K562 (cell line): Measurements from ENCODE around the gene CCT5. TPM values are rescaled to one million over a fixed set of nuclear protein-coding genes. Genes with fewer than 3 reads are reported as not detected.

Experiments used
- ERF ChIP-seq: fragments of 450-650 bp; formaldehyde crosslinking; IDR thresholded peaks from 2 replicates; pipeline ENCODE4 v1.4.0; 2020; ENCODE audit warnings: mild to moderate bottlenecking, mixed read lengths
- FOXP4 ChIP-seq: sonication (generic); formaldehyde crosslinking; IDR thresholded peaks from 2 replicates; pipeline ENCODE4 v1.8.0; 2022; ENCODE audit warnings: mild to moderate bottlenecking, missing genetic modification reagents, borderline replicate concordance
- IRF2 ChIP-seq: sonication (generic); formaldehyde crosslinking; IDR thresholded peaks from 2 replicates; pipeline ENCODE4 v1.8.1; 2022; ENCODE audit warnings: mild to moderate bottlenecking, missing genetic modification reagents
- KDM4B ChIP-seq, 2 experiments: fragments of 450-650 bp in 1 of 2; sonication (generic) in 1 of 2; IDR thresholded peaks; 2 replicates each; pipeline ENCODE4 v1.6.1; 2016 to 2017; ENCODE audit warnings: borderline replicate concordance in 2 of 2, antibody characterized with exemption in 1 of 2, low read depth in 1 of 2, mild to moderate bottlenecking in 1 of 2
- MTA1 ChIP-seq: fragments of 450-650 bp; IDR thresholded peaks from 2 replicates; pipeline ENCODE4 v1.6.1; 2017; ENCODE audit warnings: borderline replicate concordance
- SUPT5H ChIP-seq: fragments of 450-650 bp; IDR thresholded peaks from 2 replicates; pipeline ENCODE4 v1.6.1; 2016
- YY1 ChIP-seq, 3 experiments: IDR thresholded peaks; 2 replicates each; pipeline ENCODE4 v1.6.1; 2011; ENCODE audit warnings: low read length in 2 of 3, mild to moderate bottlenecking in 2 of 3, moderate library complexity in 2 of 3, borderline replicate concordance in 1 of 3, control low read depth in 1 of 3, low read depth in 1 of 3; ENCODE audit not compliant: insufficient read depth in 3 of 3, insufficient replicate concordance in 2 of 3, control insufficient read depth in 1 of 3, insufficient read length in 1 of 3; ENCODE audit errors: extremely low read depth in 1 of 3
- ZBTB17 ChIP-seq: fragments of 450-650 bp; formaldehyde crosslinking; IDR thresholded peaks from 2 replicates; pipeline ENCODE4 v1.4.0; 2020; ENCODE audit warnings: mild to moderate bottlenecking
- polyA plus RNA-seq, 8 experiments: library from polyadenylated mRNA; depleted of rRNA in 4 of 8; stranded (reverse) in 5 of 8; unstranded in 3 of 8; fragments of >200 nt; fragmentation: Nextera tagmentation in 2 of 8; fragmentation: Illumina TruSeq in 1 of 8; extraction: Ambion mirVana in 2 of 8; extraction: Trizol in 1 of 8; gene quantifications; 2 replicates each; pipeline versions ENCODE4 v1.2.1 to v1.2.3, GENCODE V29; 2011 to 2014; ENCODE audit warnings: inconsistent platforms in 1 of 8, missing spikeins in 1 of 8
- total RNA-seq, 7 experiments: library from RNA; depleted of rRNA in 6 of 7; stranded (reverse); fragments of >200 nt in 6 of 7; fragmentation: Illumina TruSeq in 2 of 7; extraction: Trizol in 2 of 7; gene quantifications; 2 replicates each; pipeline versions ENCODE4 v1.2.1 to v1.2.3, GENCODE V29; 2011 to 2021; ENCODE audit warnings: low replicate concordance in 1 of 7
- TF ChIP-seq, protein P1 (sequence below): fragments of 200-800 bp; sonication (Bioruptor generic); IDR thresholded peaks from 2 replicates; pipeline ENCODE4 v1.6.1; 2017; ENCODE audit warnings: missing genetic modification characterization, missing compliant biosample characterization

CCT5 gene
- total and polyA plus RNA-seq, 9 of the 15 experiments (the other 6 are each of a cell fraction or from before 2014, with no cell fraction given) = 782 to 1,606 (median 1,153) TPM

DNA sequence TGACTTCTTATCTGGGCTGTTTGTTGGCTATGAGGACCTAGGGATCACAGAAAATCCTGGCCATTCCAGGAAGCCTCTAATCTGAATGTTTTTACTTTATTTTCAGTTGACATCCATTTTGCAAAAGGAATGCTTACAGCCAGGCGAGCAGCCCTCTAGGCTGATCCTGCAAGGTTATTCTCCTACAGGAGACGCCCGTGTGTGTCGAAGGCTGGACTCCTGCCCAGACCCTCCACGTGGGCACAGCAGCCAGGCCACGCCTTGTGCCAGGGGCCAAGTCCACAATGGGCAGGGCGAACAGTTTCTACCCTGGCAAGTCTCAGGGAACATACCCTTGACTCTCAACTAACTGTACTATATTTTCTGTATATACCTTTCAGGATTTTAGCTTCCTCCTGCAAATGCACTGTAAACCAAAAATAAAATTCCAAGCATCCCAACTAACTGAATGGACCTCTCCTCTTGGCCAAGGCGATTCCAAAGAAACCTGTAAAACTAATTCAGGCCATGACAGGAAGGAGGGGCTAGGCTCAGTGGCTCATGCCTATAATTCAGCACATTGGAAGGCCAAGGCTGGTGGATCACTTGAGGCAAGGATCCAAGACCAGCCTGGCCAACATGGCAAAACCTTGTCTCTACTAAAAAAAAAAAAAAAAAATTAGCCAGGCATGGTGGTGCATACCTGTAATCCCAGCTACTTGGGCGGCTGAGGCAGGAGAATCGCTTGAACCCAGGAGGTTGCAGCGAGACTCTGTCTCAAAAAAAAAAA lies 51.9 kb downstream of the CCT5 start (continued):
- TF ChIP-seq IRF2 = no peak
- no peak for TF ChIP-seq SUPT5H
- no peak for TF ChIP-seq ZBTB17 (CRISPR knock-in tag)
- no peak for TF ChIP-seq MTA1
- TF ChIP-seq, protein P1, sequence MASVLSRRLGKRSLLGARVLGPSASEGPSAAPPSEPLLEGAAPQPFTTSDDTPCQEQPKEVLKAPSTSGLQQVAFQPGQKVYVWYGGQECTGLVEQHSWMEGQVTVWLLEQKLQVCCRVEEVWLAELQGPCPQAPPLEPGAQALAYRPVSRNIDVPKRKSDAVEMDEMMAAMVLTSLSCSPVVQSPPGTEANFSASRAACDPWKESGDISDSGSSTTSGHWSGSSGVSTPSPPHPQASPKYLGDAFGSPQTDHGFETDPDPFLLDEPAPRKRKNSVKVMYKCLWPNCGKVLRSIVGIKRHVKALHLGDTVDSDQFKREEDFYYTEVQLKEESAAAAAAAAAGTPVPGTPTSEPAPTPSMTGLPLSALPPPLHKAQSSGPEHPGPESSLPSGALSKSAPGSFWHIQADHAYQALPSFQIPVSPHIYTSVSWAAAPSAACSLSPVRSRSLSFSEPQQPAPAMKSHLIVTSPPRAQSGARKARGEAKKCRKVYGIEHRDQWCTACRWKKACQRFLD (CRISPR knock-in tag) = 0 out of 2 replicates have a peak, but pooled peaks have one; percentile 62
- TF ChIP-seq KDM4B (IDR thresholded peaks at IDR 0.05; ENCODE audit: borderline replicate concordance in 2 of 2, low read depth in 1 of 2) = no peak
- peak; percentile 62; the same call in 1 of the 2 replicates for TF ChIP-seq ERF (CRISPR knock-in tag)
- no peak for TF ChIP-seq FOXP4 (CRISPR knock-in tag)
- peak in 1 of 3 experiments; percentile 12 for TF ChIP-seq YY1 (IDR thresholded peaks at IDR 0.05; ENCODE audit: borderline replicate concordance in 1 of 3, control insufficient read depth in 1 of 3, extremely low read depth in 1 of 3, insufficient read depth in 3 of 3, insufficient read length in 1 of 3, insufficient replicate concordance in 2 of 3, low read depth in 1 of 3, low read length in 2 of 3)
